ENCODE results near the gene WDR38. TPM values are rescaled to one million over a fixed set of nuclear protein-coding genes. Genes with fewer than 3 reads are reported as not detected.

WDR38 gene
- total RNA-seq, 4 donors from 2014 or later, result not detected

- no peak for TF ChIP-seq CTCF (IDR thresholded peaks at IDR 0.05; ENCODE audit: low read depth)
Measured at GRCh38 chr9:124849801-124850200, 3.5 kb upstream of the WDR38 start.

- TF ChIP-seq CTCF (IDR thresholded peaks at IDR 0.05; ENCODE audit: low read depth), result no peak
Measured at GRCh38 chr9:124852121-124852828, 985 bp upstream of the WDR38 start.

- TF ChIP-seq CTCF (IDR thresholded peaks at IDR 0.05; ENCODE audit: low read depth), result no peak
Measured at GRCh38 chr9:124853605-124854143, 414 bp downstream of the WDR38 start.

GRCh38 chr9:124854161-124854560, 901 bp downstream of the WDR38 start:
- TF ChIP-seq CTCF (IDR thresholded peaks at IDR 0.05; ENCODE audit: low read depth), result no peak

GRCh38 chr9:124854822-124855221, 1.6 kb downstream of the WDR38 start:
- TF ChIP-seq CTCF (IDR thresholded peaks at IDR 0.05; ENCODE audit: low read depth), result no peak

- TF ChIP-seq CTCF (IDR thresholded peaks at IDR 0.05; ENCODE audit: low read depth), result no peak
Measured at GRCh38 chr9:124855566-124855943, 2.3 kb downstream of the WDR38 start.

GRCh38 chr9:124855944-124856765, 2.9 kb downstream of the WDR38 start:
- TF ChIP-seq CTCF (IDR thresholded peaks at IDR 0.05; ENCODE audit: low read depth), result no peak
